HG02610 (cell line): ENCODE results near the gene ACAT2.
A peak's percentile ranks its signal among the peaks of the same experiment; 100 is the strongest.
"Not testable (repeated sequence)": the region's sequence is repeated elsewhere in the genome, so short reads cannot be mapped to it uniquely, and the experiment has no call there.

ENCODE experiments used
- ATAC-seq: cut with Tn5 transposase; IDR thresholded peaks from one replicate; pipeline ENCODE4 v1.9.1; 2021; ENCODE audit warnings: mild to moderate bottlenecking, moderate library complexity; ENCODE audit not compliant: unreplicated experiment

ACAT2 gene

DNA sequence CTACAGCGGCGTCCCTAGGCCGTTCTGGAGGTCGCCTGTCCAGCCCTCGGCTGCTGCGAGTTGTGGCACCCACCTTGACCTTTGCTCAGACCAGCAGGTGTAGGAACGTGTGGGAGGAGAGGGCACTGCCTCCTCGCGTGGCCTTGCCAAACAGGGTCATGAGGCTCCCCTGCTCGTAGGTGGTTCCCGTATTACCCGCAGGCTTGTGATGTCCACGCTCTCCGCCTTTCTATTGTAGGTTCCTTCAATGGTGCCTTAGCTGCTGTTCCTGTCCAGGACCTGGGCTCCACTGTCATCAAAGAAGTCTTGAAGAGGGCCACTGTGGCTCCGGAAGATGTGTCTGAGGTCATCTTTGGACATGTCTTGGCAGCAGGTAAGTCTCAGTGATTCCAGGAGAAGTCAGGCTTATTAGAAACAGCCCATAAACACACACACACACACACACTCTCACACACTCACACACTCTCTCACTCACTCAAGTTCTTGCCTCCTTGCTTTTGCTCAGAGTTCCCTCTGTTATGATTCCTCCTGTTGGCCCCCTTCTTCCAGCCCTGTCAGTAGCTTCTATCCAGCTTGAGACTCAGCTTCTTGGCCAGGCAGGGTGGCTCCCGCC, 942 bp downstream of the ACAT2 start:
- no peak for ATAC-seq

DNA sequence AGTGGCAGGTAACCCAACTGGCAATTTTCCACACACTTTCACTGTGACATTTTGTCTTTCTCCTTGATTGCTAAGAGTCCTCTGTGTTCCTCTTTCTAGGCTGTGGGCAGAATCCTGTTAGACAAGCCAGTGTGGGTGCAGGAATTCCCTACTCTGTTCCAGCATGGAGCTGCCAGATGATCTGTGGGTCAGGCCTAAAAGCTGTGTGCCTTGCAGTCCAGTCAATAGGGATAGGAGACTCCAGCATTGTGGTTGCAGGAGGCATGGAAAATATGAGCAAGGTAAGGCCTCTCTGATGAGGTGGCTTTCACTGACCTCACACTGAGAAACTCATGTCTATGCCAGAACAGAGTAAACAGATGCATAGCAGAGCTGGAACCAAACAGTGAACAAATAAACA, 5.1 kb downstream of the ACAT2 start:
- ATAC-seq, result no peak

DNA sequence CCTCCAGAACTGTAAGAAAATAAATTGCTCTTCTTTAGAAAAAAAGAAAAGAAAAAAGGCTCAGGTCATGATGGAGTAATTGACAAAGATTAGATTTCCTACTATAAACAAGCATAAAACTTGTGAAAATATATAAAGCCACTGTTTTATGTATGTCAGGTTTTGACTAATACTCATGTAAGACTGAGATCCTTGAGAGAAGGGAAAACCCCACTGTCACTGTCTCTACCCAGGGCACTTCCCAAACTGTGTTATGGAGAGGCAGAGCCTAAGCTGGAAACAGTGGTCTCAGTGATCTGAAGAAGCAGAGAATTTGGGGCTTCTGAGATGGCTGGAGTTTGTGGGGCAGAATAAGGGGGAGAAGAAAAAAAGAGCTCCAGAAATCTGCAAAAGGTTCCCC, 7.6 kb downstream of the ACAT2 start:
- ATAC-seq, result peak; percentile 68

DNA sequence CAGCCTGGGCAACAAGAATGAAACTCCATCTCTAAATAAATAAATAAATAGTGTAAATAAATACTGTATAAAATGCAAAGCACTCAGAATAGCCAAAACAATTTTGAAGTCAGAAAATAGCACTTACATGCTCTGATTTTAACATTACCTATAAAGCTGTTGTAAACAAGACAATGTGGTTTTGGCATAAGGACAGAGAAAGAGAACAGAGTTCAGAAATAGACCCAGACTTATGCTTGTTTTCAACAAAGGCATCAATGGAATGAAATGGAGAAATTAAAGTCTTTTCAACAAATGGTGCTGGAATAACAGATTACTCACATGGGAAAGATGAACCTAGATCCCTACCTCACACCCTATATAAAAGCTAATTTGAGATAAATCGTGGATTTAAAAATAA, 10.4 kb downstream of the ACAT2 start:
- ATAC-seq, result no peak

DNA sequence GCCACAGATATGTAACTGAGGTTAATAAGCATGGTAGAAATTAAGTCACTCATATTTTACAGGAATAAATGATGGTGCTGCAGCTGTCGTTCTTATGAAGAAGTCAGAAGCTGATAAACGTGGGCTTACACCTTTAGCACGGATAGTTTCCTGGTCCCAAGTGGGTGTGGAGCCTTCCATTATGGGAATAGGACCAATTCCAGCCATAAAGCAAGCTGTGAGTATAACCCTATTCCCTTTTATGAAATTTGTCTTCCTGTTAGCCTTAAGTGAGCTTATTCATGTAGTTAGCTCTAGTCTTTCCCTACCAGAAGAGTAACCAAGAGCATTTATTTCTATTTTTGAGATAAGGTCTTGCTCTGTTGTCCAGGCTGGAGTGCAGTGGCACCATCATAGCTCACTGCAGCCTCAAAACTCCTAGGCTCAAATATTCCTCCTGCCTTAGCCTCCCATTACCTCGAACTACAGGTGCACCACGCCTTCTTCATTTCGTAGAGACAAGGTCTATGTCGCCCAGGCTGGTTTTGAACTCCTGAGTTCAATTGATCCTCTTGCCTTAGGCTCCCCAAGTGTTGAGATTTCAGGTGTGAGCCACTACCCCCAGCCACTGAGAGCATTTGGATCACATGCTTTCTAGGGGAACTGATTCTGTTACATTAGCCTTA, 15.5 kb downstream of the ACAT2 start:
- ATAC-seq, result no peak

DNA sequence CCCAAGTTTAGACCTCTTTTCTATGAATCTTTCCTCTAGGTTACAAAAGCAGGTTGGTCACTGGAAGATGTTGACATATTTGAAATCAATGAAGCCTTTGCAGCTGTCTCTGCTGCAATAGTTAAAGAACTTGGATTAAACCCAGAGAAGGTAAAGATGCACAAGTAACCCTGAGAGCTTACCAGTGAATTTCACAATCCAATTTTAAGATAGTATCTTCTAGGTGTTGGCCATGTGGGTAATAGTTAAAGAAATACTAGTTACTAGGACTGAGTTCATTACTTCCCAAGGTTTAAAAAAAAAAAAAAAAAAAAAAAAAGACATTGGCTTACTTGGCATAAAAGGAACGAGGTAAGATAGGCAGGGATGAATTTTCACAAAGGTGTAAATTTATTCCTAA, 16.3 kb downstream of the ACAT2 start:
- no peak for ATAC-seq

DNA sequence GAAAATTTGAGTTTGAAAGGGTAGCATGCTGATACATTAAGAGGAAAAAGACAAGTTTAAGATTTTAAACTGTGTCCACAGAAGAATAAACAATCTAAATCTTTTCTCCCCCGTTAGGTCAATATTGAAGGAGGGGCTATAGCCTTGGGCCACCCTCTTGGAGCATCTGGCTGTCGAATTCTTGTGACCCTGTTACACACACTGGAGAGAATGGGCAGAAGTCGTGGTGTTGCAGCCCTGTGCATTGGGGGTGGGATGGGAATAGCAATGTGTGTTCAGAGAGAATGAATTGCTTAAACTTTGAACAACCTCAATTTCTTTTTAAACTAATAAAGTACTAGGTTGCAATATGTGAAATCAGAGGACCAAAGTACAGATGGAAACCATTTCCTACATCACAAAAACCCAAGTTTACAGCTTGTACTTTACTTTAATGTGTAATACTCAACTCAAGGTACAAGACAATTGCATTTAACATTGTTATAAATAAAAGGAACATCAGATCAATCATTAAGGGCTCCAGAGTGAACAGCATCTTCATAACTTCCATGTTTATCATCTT, 16.8 kb downstream of the ACAT2 start:
- no peak for ATAC-seq

DNA sequence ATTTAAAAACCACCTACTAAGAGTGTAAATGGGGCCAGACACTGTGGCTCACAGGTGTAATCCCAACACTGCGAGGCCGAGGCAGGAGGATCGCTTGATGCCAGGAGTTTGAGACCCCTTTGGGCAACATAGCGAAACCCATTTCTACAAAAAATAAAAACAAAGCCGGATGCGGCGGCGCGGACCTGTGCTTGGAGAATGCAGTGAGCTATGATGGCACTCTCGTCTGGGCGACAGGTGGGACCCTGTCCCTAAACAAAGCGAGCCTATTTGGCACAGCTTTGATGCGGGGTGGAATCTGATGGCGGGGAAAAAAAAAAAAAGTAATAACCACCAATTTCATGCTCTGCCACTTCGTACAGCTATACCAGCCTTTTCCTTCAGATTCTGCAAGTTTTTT, 26.4 kb downstream of the ACAT2 start:
- ATAC-seq, result no peak

DNA sequence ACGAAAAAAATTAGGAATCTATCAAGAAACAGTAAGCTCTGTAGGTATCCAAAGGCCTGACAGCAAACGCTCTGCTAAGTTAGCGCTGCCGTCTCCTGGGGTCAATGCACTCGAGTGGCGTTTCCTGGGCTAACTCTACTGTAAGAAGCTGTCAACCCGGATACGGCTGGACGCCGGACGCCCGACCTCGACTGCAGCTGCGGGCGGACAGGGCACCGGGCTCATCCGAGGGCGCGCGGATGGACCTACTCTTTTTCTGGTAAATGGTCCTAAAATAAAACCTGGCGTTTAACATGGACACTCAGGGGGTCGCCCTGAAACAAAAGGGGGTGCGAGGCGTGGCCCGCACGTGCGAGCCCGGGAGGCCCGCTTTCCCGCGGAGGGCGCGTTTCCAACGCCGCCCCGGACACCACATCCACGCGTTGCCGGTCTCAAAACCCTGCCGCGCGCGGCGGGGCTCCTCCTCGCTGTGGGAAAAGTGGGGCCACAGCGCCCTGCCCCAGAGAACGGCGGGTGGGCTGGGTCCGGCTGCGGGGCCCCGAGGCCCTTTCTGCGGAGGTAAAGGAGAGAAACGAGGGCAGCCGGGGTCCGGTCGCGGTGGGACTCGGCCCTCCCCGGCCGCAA, 27.0 kb downstream of the ACAT2 start:
- ATAC-seq, result no peak

DNA sequence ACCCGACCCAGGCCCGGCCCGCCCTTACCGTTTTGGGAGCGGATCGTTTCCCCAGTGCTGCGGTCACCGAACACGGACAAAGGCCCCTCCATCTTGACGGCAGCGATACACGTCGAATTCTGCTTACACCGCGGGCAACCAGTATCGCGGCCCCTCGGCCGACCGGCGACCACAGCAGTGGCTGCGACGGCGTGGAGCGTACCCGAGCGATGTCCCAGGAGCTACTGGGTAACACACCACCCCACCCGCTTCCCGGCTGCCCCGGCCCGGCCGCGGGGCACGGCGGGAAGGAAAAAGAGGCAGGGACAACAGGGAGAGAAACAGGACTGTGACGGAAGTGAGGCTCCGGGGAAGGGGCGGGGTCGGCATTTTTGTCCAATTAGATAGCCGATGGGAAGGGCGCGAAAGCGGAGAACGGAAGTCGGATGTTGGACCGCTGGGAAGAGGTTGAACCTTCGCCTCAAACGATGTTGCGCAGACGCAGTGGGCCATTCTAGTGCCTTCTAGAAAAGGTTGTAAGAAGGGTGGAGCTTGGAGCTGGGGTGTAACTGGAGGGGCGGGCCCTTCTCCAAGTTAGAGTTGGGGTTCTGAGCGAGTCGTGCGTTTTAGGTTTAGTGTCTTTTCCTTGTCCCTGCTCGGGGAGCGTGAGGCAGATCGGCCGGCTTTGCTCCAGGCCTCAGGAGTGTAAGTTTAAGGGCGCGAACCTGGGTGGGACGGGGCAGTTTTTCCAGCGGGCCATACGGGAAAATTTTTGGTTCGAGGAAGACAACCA, 27.7 kb downstream of the ACAT2 start, which contains the start of gene TCP1:
TSS of gene TCP1 (minus strand) at position 226 of the 772 bp plus-strand sequence. CDS start at position 92, 134 bp downstream.
- peak; percentile 72 for ATAC-seq

DNA sequence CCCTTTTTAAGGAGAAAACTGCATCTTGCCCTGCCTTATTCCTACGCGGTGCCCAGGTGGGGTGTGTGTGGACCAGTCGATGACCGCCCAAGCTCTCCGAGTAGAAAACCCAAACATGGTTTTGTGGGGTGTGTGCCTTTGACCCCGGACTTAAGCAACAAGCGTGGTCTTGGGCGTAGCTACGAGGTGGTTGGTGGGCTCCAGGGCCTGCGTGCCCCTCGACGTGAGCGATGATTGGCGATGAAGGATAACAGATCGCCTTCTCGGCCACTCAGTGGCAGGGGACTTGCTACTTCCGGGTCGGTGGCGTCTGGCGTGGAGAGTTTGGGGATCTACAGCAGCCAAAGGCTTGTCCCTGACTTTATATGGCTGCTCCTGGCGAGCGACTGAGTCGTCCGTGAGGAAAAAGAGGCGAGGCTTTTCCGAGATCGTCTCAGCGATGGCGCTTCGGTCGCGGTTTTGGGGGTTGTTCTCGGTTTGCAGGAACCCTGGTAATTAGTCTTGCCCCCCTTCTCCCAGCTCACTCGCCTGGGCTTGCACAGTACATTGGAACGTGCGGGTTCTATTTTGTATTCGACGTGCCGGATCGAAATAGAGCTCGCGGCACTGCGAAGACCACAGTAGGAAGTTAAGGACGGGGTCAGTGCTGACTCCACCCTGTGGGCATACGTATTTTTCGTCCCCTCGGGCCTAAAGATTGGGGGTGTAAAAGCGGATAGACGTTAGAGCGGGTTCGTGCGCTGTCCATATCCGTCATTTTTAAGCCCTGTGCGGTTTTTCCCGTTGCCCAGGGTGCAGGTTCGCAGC, 28.5 kb downstream of the ACAT2 start, which contains the start of gene MRPL18:
TSS of gene MRPL18 (plus strand) at position 319 of the 807 bp plus-strand sequence. CDS start at position 440, 121 bp downstream.
- ATAC-seq, result peak; percentile 86

DNA sequence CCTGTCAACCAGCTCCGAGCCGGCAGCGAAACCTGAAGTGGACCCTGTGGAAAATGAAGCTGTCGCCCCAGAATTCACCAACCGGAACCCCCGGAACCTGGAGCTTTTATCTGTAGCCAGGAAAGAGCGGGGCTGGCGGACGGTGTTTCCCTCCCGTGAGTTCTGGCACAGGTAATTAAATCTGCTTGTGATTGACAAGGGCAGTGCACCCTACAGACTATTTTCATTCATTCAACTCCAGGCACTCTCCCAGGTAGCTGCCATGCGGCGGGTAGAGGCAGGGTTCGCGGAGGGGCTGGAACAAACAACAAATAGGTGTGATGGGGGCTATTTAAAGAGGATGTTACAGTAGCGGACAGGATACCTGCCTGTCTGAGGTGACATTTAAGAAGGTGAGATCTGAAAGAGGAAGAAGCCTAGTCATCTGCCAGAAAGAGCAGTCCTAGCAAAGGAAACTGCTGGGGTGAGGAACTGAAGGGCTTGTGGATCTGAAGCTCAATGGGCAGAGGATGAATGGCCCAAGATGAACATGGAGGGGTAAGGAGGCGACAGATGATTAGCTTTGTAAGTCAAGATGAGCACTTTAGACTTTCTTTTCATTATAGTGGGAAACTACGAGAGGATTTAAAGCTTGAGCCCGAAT, 29.2 kb downstream of the ACAT2 start:
- ATAC-seq, result no peak

DNA sequence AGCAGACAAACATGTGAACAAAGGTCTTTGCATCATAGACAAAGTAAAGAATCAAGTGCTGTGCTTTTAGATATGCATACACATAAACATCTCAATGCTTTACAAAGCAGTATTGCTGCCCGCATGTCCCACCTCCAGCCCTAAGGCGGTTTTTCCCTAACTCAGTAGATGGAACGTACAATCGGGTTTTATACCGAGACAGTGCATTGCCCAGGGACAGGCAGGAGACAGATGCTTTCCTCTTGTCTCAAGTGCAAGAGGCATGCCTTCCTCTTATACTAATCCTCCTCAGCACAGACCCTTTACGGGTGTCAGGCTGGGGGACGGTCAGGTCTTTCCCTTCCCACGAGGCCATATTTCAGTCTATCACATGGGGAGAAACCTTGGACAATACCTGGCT, 33.1 kb downstream of the ACAT2 start:
- ATAC-seq, result not testable (repeated sequence)

DNA sequence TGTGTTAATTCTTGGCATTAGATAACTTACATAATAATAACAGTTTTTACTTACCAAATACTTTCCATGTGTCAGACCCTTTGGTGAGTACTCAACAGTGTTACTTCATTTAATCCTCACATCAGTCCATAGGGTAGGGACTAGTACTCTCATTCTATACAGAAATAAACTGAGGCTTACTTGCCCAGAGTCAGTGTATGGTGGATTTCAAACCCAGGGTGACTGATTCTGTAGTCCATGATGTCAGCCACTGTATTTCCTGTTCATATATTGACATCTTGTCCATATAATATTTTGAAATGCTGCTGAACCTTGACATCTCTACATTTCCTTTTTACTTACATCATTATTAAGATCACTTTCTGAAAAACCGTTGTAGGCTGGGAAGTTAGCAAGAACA, 35.7 kb downstream of the ACAT2 start:
- no peak for ATAC-seq

DNA sequence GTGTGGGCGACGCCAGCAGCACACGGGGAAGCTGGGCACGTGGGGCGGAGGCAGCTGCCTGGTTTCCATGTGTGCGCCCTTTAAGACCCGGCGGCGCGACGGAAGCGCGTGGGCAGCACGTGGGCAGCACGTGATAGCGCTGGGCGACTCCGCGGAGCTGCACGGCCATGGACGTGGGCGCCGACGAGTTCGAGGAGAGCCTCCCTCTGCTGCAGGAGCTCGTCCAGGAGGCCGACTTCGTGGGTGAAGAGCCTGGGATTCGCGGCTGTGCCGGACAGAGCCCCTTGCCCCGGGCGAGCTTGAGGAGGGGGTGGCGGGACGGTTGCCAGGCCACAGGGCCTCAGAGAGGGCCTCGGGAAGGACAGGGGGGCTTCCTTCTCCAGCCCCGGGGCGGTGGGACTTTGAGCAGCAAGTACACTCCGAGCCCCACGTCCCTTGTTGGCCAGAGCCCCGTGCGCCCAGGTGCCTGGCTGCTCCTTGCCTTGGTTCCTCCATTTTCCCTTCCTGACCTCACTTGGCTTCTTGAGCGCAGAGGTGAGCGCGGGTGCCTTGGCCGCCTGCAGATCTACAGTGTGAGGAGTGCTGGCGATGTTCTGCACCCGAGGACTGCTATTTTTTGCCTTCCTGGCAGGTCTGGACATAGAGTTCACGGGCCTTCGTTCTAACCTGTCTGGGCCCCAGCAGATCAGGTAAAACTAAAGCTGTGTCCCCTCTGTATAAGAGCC, 38.5 kb downstream of the ACAT2 start, which contains the start of gene PNLDC1:
TSS of gene PNLDC1 (plus strand) at position 136 of the 725 bp plus-strand sequence. CDS start at position 168, 32 bp downstream.
- ATAC-seq, result no peak

DNA sequence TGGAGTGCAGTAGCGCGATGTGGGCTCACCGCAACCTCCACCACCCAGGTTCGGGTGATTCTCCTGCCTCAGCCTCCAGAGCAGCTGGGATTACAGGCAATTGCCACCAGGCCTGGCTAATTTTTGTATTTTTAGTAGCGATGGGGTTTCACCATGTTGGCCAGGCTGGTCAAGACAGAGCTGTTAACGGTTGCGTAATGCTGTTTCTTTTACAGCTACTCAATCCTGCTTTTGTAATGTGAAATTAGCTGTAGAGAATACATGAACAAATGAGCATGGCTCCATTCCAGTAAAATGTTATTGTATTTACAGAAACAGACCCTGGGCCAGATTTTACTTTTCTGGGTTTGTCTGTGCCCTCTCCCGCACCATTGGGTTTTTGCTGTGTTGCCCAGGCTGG, 40.1 kb downstream of the ACAT2 start:
- no peak for ATAC-seq

DNA sequence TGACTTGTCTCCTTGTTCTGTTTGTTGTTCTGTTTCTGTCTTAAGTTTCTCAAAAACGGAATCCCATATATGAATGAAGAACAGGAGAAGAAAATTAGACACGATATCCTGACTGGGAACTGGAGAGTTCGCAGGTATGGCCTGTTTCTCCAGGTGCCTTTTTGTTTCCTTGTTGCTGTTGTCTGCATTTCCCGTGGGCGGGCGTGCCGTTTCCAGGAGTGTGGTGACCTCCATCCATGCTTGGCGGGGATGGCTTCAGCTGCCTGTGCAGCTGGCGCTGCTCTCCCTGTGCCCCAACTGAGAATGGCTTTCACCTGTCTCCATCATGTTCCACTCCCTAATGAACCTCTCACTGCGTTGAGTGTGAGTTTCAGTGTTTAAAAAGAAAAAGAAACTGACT, 42.7 kb downstream of the ACAT2 start:
- ATAC-seq, result no peak

DNA sequence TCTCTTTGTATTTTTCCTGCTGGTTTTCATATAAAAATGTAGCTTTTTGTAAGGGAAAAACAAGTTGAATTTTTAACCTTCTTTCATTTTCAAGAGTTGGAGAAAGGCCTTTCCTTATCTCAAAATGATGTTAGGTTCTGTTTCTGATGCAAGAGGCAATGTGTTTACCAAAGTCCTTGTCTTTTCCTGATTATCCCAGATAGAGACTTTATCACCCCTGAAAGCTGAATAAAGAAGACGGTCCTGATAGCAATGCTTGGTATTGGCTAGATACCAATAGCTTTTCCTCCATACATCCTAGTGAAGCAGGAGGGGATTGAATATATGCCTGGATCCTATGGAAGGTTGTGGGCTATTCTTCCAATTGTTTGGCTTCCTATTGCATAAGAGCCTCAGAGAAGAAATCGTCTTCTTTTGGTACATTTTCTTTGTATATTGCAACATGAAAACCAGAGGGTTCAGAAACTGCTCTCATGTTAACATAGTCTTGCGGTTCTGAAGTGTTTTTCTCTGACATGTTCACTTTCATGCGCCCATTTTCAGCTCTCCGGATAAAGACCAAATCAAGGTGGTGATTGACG, 43.7 kb downstream of the ACAT2 start:
- ATAC-seq, result no peak

DNA sequence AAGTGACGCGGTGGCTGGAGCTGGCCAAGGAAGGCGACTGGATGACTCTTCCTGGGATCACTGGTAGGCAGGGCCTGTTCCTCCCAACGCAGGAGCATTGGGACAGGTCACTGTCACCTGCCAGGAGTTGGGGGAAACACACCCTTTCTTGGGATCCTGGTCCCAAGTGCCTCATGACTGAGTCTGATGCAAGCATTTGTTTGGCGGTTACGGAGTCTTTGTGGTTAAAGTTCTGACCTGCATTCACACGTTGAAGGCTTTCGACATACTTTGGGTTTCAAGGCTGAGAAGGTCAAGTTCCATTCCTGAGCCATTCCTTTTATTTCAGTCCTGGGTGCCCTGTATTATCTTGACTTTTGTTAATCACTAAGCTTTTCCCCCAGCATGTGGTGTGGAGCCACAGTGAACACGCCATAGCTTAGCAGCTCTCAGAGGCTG, 44.2 kb downstream of the ACAT2 start:
- no peak for ATAC-seq
